Nephron (organoid): ENCODE data around the gene RHOBTB1.
A peak's percentile ranks its signal among the peaks of the same experiment; 100 is the strongest.

Source experiments
- H3K27ac Mint-ChIP-seq, 3 experiments: 2 replicates each; pipeline ENCODE4 v1.8.0; 2020; ENCODE audit warnings: mixed read lengths in 3 of 3, mild to moderate bottlenecking in 2 of 3, moderate library complexity in 1 of 3
- H3K27me3 Mint-ChIP-seq: 2 replicates; pipeline ENCODE4 v1.8.0; 2021; ENCODE audit warnings: low read depth, mild to moderate bottlenecking, moderate library complexity, mixed read lengths
- H3K36me3 Mint-ChIP-seq: 2 replicates; pipeline ENCODE4 v1.8.0; 2020; ENCODE audit warnings: low read depth, mixed read lengths
- H3K4me1 Mint-ChIP-seq: 2 replicates; pipeline ENCODE4 v1.8.0; 2020; ENCODE audit warnings: mixed read lengths
- H3K4me3 Mint-ChIP-seq, 3 experiments: 2 replicates each; pipeline ENCODE4 v1.8.0; 2020; ENCODE audit warnings: mild to moderate bottlenecking in 3 of 3, mixed read lengths in 3 of 3, moderate library complexity in 2 of 3
- H3K9me3 Mint-ChIP-seq: 2 replicates; pipeline ENCODE4 v1.8.0; 2020; ENCODE audit warnings: mixed read lengths
- TF ChIP-seq, protein P1 (sequence below), 3 experiments: fragments of 200-600 bp; sonication (generic); IDR thresholded peaks; one replicate each; pipeline ENCODE4 v1.5.0; 2021; ENCODE audit warnings: antibody characterized with exemption in 3 of 3; ENCODE audit not compliant: unreplicated experiment in 3 of 3

RHOBTB1 gene

DNA sequence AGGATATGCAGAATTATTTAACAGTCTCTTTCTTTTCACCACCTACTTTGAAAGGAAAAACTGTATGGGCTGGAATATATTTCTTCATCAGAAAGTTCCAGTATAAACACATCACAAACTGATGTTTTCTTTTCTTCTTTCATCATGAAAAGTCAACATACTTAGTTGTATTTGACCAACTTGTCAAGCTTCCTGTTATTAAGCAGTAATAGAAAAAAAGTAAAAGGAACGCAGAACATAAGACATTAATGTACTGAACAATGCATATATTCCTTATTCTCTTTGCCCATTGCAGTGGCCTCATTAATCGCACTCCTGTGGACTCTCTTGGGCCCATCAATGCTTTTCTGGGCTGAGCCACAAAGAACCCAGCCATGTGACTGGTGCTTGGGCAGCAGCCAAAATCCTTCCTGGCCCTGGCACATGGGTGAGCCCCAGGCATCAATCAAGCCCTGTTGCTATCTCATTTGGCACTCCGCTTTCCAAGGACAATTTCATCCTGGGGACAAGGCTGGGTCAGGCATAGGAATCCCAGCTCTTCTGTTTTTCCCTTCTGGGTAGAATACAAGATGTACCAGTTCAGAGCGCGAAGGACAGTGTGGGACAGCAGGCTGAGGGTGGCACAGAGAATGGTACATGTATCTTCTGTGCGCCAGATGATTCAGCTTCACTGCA lies 42.3 kb downstream of the RHOBTB1 start:
- peak overlapping the region in 1 of 3 experiments; percentile 51 for H3K27ac Mint-ChIP-seq
- TF ChIP-seq, protein P1, sequence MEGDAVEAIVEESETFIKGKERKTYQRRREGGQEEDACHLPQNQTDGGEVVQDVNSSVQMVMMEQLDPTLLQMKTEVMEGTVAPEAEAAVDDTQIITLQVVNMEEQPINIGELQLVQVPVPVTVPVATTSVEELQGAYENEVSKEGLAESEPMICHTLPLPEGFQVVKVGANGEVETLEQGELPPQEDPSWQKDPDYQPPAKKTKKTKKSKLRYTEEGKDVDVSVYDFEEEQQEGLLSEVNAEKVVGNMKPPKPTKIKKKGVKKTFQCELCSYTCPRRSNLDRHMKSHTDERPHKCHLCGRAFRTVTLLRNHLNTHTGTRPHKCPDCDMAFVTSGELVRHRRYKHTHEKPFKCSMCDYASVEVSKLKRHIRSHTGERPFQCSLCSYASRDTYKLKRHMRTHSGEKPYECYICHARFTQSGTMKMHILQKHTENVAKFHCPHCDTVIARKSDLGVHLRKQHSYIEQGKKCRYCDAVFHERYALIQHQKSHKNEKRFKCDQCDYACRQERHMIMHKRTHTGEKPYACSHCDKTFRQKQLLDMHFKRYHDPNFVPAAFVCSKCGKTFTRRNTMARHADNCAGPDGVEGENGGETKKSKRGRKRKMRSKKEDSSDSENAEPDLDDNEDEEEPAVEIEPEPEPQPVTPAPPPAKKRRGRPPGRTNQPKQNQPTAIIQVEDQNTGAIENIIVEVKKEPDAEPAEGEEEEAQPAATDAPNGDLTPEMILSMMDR (IDR thresholded peaks at IDR 0.05; ENCODE audit: unreplicated experiment in 3 of 3) = no peak
- peaks cover 6% of the 10 kb centered on the region for H3K9me3 Mint-ChIP-seq

DNA sequence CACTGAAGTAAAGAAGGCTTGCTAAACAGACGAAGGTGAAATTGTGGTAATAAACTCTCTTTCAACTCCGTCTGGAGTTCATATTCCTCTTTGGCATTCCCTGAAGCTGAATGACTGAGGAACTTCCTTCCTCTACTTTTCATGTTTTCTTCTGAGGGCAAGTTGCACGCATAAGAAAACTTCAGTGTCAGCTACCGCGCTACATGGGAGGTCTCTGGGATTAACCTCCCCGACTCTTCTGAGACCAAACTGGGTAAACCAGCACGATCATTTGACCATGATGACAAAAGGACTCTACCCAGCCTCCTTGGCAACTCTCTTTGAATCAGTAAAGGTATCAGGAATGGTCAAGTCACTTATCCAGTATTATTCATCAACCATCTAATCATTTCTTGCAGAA lies 44.7 kb downstream of the RHOBTB1 start:
- H3K9me3 Mint-ChIP-seq = no peaks in the 10 kb centered on the region
- H3K27ac Mint-ChIP-seq = peak overlapping the region; percentile 0 to 24 (median 9)
- no peaks in the 10 kb centered on the region for H3K27me3 Mint-ChIP-seq
- TF ChIP-seq, protein P1 (IDR thresholded peaks at IDR 0.05; ENCODE audit: unreplicated experiment in 3 of 3) = no peak
- H3K4me3 Mint-ChIP-seq = no peak overlapping the region
- H3K4me1 Mint-ChIP-seq = peaks cover 27% of the 10 kb centered on the region
- peaks cover 52% of the 10 kb centered on the region for H3K36me3 Mint-ChIP-seq

More for the DNA sequence above, 42.3 kb downstream of the RHOBTB1 start:
- Mint-ChIP-seq H3K36me3 (peaks cover 68% of the 10 kb centered on the region), H3K27me3 (no peaks in the 10 kb centered on the region), H3K4me1 (peaks cover 17% of the 10 kb centered on the region), H3K4me3 (no peak overlapping the region)

DNA sequence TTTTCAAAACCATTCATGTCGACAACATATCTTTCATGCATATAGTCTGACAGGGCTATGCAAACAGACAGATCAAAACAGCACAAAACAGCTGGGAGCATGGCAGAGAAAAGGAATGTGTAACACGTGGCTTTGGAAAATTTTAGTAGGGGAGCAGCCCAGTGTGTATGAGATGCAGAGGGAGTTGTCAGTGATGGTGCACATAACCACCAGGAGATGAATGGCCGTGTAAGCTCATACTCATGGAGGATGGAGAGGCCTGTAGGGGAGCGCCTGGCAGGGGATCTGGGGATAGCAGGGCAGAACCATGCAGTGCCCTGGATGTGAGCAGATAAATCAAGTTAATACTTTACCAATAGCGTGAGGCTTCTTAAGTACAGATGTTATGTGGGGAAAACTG lies 45.7 kb downstream of the RHOBTB1 start:
- Mint-ChIP-seq H3K27me3 (no peaks in the 10 kb centered on the region), H3K4me3 (no peak overlapping the region), H3K4me1 (peaks cover 37% of the 10 kb centered on the region), H3K36me3 (peaks cover 54% of the 10 kb centered on the region), H3K9me3 (no peaks in the 10 kb centered on the region), H3K27ac (peak overlapping the region; percentile 7 to 27 (median 11))
- TF ChIP-seq, protein P1 (IDR thresholded peaks at IDR 0.05; ENCODE audit: unreplicated experiment in 3 of 3) = no peak

DNA sequence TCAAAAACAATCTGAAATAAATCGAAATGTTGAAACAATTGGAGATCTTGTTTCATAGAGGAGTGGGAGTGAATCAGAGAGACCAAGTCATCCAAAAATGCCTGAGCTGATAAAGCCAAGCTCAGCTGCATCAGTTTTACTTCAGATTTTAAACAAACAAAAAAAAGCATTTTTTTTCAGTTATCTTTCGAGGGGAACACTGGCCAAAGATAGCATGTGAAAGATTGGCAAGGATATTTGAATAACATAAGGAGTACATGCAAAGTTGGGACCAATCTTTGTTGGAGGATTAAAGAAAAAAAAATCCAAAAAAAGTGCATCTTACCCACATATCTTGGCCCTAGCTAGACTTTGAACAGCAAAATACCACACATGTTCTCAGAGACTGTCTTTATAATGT lies 47.2 kb downstream of the RHOBTB1 start:
- Mint-ChIP-seq H3K4me1 (peaks cover 40% of the 10 kb centered on the region), H3K27me3 (no peaks in the 10 kb centered on the region), H3K4me3 (no peak overlapping the region), H3K27ac (peak overlapping the region; percentile 83 to 86 (median 86)), H3K36me3 (peaks cover 55% of the 10 kb centered on the region), H3K9me3 (no peaks in the 10 kb centered on the region)
- TF ChIP-seq, protein P1 (IDR thresholded peaks at IDR 0.05; ENCODE audit: unreplicated experiment in 3 of 3) = no peak

DNA sequence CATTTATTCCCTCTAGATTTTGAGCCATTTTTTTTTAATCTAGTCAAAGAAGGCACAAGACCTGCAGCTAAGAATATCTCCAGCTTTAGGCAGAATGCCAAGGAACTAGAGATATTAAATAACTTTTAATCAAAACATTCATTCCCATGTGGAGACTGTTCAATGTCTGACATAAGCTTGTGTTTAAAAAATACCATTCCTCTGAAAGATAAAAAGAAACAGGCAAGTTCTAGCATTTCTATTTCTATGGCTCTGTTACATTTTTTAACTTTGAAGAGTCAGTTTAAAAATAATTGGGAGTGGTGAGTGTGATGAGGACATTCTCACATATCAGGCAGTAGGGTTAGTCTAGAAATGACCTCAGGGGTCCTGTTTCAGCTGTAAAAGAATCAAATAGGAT lies 48.0 kb downstream of the RHOBTB1 start:
- TF ChIP-seq, protein P1 (IDR thresholded peaks at IDR 0.05; ENCODE audit: unreplicated experiment in 3 of 3) = no peak
- Mint-ChIP-seq H3K36me3 (peaks cover 56% of the 10 kb centered on the region), H3K27ac (peak overlapping the region; percentile 83 to 86 (median 86)), H3K4me3 (peak overlapping the region in 2 of 3 experiments; percentile 22 to 25), H3K27me3 (no peaks in the 10 kb centered on the region), H3K4me1 (peaks cover 40% of the 10 kb centered on the region), H3K9me3 (no peaks in the 10 kb centered on the region)

DNA sequence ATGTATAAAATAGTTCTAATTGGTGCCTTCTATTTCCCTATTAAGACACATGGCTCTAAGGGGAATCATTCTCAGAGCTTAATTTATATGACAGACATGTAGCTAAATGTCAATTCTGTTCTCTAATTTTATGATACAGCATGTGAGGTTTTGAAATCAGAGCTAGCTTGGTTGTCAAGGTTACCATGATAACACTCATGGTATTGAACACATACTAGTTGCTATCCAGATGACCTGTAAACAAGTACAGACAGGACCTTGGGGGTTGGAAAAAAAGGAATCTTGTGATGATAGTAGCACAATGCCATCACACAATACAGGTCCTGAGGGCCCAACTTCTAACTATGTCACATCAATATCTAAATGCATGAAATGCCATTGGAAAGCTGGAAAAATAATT lies 49.2 kb downstream of the RHOBTB1 start:
- Mint-ChIP-seq H3K4me1 (peaks cover 40% of the 10 kb centered on the region), H3K4me3 (no peak overlapping the region), H3K27me3 (no peaks in the 10 kb centered on the region), H3K36me3 (peaks cover 62% of the 10 kb centered on the region), H3K9me3 (no peaks in the 10 kb centered on the region), H3K27ac (no peak overlapping the region)
- TF ChIP-seq, protein P1 (IDR thresholded peaks at IDR 0.05; ENCODE audit: unreplicated experiment in 3 of 3) = no peak
